HL-60 (cell line): ENCODE results near the gene CD82.

ENCODE experiments used
- DNase-seq, 2 experiments: peaks; one replicate each; pipeline ENCODE4 v3.0.0-alpha.2; 2010 to 2020; ENCODE audit warnings: low read depth in 1 of 2, low spot score in 1 of 2
- H3K27ac ChIP-seq: fragments of 250-450 bp; sonication (Bioruptor Pico); replicated peaks from 2 replicates; pipeline ENCODE4 v1.5.1; 2020; ENCODE audit warnings: mild to moderate bottlenecking, moderate library complexity
- H3K27me3 ChIP-seq: fragments of 250-450 bp; sonication (Bioruptor Pico); 2 replicates; pipeline ENCODE4 v1.5.1; 2021; ENCODE audit warnings: mild to moderate bottlenecking, moderate library complexity; ENCODE audit not compliant: insufficient read depth, poor library complexity, severe bottlenecking
- H3K4me3 ChIP-seq: replicated peaks from 2 replicates; pipeline ENCODE4 v1.5.1; 2011; ENCODE audit warnings: mild to moderate bottlenecking, control low read depth, low read length; ENCODE audit not compliant: insufficient read depth
- CTCF ChIP-seq: IDR thresholded peaks from one replicate; pipeline ENCODE4 v1.5.1; 2011; ENCODE audit warnings: low read length, control low read depth, inconsistent platforms; ENCODE audit not compliant: insufficient read depth
- GABPA ChIP-seq: IDR thresholded peaks from 2 replicates; pipeline ENCODE4 v1.6.1; 2012; ENCODE audit warnings: low read depth
- POLR2AphosphoS5 ChIP-seq: IDR thresholded peaks from 2 replicates; pipeline ENCODE4 v1.6.1; 2012; ENCODE audit warnings: low read depth
- REST ChIP-seq: IDR thresholded peaks from 2 replicates; pipeline ENCODE4 v1.6.1; 2012; ENCODE audit warnings: low read depth; ENCODE audit not compliant: insufficient replicate concordance
- SPI1 ChIP-seq: IDR thresholded peaks from 2 replicates; pipeline ENCODE4 v1.6.1; 2012; ENCODE audit warnings: low read depth, mild to moderate bottlenecking, borderline replicate concordance

Gene CD82

GRCh38 chr11:44607319-44607962 lies 42.0 kb downstream of the CD82 start:
- Histone ChIP-seq H3K27ac (no peak overlapping the region), H3K4me3 (no peak overlapping the region), H3K27me3 (no peaks in the 10 kb centered on the region)
- no peak for DNase-seq
- TF ChIP-seq SPI1 (no peak), POLR2AphosphoS5 (no peak), REST (no peak), GABPA (no peak), CTCF (no peak)

- H3K4me3 ChIP-seq: no peak overlapping the region
- no peak overlapping the region for H3K27ac ChIP-seq
- DNase-seq: no peak
- no peaks in the 10 kb centered on the region for H3K27me3 ChIP-seq
- TF ChIP-seq GABPA: no peak
- TF ChIP-seq POLR2AphosphoS5: no peak
- TF ChIP-seq SPI1: no peak
- no peak for TF ChIP-seq CTCF
- TF ChIP-seq REST: no peak
Measured at GRCh38 chr11:44607987-44608386, 42.5 kb downstream of the CD82 start.

GRCh38 chr11:44608651-44608990 lies 43.2 kb downstream of the CD82 start:
- TF ChIP-seq POLR2AphosphoS5 (no peak), CTCF (no peak), REST (no peak), GABPA (no peak), SPI1 (no peak)
- Histone ChIP-seq H3K4me3 (no peak overlapping the region), H3K27ac (no peak overlapping the region; the same call in 1 of the 2 replicates), H3K27me3 (no peaks in the 10 kb centered on the region)
- DNase-seq: no peak
